ENCODE measurements around the gene CDH22. TPM values are rescaled to one million over a fixed set of nuclear protein-coding genes. Genes with fewer than 3 reads are reported as not detected.
A peak's percentile ranks its signal among the peaks of the same experiment; 100 is the strongest.

Gene CDH22
- total and polyA plus RNA-seq, 12 donors, result 0.19 to 2.9 (median 0.97) TPM; not detected in 4

DNA sequence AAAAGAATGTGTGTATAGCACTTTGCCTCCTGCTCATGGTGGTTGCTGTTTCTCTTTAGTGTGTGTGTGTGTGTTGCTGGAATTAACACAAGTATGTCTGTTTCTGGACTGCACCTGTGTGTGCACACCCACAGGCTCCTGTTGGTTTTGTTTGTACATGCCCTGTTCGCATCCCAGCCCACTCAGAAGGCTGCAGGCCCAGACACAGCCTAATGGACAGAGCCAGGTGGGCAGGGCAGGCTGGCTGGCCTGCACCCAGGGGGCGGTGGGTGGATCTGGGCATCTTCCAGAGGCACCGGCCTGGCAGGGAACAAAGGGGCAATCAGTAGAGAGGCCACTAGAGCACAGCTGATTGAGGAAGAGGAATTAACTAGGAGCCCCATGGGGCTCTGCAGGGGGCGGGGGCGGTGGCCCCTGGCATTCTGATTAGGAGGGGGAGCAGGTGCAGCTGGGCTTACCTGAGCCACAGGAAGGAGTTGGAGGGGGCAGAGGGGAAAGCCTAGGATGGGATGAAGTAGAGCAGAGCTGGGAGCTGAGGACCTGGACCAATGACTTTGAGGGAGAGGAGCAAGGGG is 168.3 kb downstream of the CDH22 start:
- intact Hi-C loops (cut with DNase I), result no loop called here
- H3K27me3 ChIP-seq, result no peaks in the 10 kb centered on the region

DNA sequence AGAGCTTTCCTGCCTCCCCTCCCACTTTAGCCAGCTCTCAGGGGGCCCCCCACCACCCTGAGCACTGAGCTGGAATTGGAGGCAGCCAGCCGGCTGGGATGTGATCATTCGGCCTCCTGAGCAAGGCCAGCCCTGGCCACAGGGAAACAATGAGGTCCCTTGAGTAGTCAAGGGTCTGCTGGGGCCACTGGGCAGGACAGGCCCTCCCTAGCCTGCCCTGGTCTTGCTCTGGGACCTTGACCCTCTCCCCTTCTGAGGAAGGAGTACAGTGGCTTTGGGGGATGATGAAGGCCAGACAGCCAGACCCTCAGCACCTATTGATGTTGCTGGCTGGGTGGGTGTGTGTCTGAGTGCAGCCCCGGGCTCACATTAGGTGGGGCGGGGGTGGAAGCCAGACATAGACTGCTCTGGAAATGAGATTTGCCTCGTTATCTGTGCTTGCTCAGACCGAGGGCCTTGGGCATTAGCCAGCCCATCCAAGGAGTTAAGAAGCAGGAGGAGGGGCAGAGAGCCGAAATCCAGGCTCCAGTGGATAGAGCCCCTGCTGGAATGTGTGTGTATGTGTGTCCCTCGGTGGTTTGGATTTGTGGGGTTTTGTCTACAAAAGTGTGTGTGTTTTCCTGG is 168.9 kb downstream of the CDH22 start:
- TF ChIP-seq, protein P1, sequence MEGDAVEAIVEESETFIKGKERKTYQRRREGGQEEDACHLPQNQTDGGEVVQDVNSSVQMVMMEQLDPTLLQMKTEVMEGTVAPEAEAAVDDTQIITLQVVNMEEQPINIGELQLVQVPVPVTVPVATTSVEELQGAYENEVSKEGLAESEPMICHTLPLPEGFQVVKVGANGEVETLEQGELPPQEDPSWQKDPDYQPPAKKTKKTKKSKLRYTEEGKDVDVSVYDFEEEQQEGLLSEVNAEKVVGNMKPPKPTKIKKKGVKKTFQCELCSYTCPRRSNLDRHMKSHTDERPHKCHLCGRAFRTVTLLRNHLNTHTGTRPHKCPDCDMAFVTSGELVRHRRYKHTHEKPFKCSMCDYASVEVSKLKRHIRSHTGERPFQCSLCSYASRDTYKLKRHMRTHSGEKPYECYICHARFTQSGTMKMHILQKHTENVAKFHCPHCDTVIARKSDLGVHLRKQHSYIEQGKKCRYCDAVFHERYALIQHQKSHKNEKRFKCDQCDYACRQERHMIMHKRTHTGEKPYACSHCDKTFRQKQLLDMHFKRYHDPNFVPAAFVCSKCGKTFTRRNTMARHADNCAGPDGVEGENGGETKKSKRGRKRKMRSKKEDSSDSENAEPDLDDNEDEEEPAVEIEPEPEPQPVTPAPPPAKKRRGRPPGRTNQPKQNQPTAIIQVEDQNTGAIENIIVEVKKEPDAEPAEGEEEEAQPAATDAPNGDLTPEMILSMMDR (IDR thresholded peaks at IDR 0.05), result no peak
- no peak for TF ChIP-seq POLR2A (IDR thresholded peaks at IDR 0.05)
- DNase-seq, result peak in 5 of 7 donors; percentile 37 to 61 (median 38)
- Histone ChIP-seq H3K27ac (no peak overlapping the region), H3K9me3 (replicated peaks in 1 of 3) (no peaks in the 10 kb centered on the region), H3K4me3 (no peak overlapping the region), H3K27me3 (no peaks in the 10 kb centered on the region), H3K4me1 (replicated peaks in 1 of 2) (peaks cover 0 to 5% of the 10 kb centered on the region in 2 donors), H3K36me3 (replicated peaks in 1 of 2) (no peaks in the 10 kb centered on the region)
- intact Hi-C loops (cut with DNase I), result no loop called here
- WGBS, 4 donors, result 23 to 56% (median 30%) methylated on average over 7 to 8 of the region's 8 CpGs

More for the DNA sequence above, 168.3 kb downstream of the CDH22 start:
- Histone ChIP-seq H3K4me3 (no peak overlapping the region), H3K36me3 (replicated peaks in 1 of 2) (no peaks in the 10 kb centered on the region), H3K9me3 (replicated peaks in 1 of 3) (no peaks in the 10 kb centered on the region), H3K27ac (no peak overlapping the region), H3K4me1 (replicated peaks in 1 of 2) (peaks cover 0 to 5% of the 10 kb centered on the region in 2 donors)
- 66 to 89% (median 70%) methylated on average over 3 to 5 of the region's 5 CpGs for WGBS, 4 donors
- TF ChIP-seq, protein P1 (IDR thresholded peaks at IDR 0.05), result no peak
- no peak for TF ChIP-seq POLR2A (IDR thresholded peaks at IDR 0.05)
- DNase-seq, result no peak

DNA sequence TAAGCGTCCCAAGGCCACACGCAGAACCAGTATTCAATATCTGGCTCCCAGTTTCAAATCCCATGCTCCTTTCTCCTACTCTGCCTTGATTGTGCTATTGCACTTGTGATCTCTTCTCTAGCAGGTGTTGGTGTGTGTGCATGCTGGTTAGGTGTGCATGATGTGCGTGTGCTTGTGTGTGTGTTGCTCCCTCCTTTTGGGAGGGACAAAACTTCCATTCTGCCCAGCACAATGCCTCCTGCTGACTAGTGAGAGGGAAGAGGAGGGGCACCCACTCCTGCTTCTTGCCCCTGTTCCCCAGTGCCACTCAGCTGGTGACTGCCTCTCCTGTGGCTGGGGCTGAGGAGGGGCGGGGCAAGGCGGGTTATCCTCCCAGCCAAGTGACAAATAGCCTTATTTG is 170.5 kb downstream of the CDH22 start:
- Histone ChIP-seq H3K4me1 (replicated peaks in 1 of 2) (peaks cover 0 to 5% of the 10 kb centered on the region in 2 donors), H3K36me3 (replicated peaks in 1 of 2) (no peaks in the 10 kb centered on the region), H3K27ac (no peak overlapping the region), H3K27me3 (no peaks in the 10 kb centered on the region), H3K9me3 (replicated peaks in 1 of 3) (no peaks in the 10 kb centered on the region), H3K4me3 (no peak overlapping the region)
- intact Hi-C loops (cut with DNase I), result no loop called here
- no peak for TF ChIP-seq POLR2A (IDR thresholded peaks at IDR 0.05)
- WGBS, 4 donors, result 63 to 87% (median 75%) methylated on average over 5 of the region's 5 CpGs
- no peak for DNase-seq

DNA sequence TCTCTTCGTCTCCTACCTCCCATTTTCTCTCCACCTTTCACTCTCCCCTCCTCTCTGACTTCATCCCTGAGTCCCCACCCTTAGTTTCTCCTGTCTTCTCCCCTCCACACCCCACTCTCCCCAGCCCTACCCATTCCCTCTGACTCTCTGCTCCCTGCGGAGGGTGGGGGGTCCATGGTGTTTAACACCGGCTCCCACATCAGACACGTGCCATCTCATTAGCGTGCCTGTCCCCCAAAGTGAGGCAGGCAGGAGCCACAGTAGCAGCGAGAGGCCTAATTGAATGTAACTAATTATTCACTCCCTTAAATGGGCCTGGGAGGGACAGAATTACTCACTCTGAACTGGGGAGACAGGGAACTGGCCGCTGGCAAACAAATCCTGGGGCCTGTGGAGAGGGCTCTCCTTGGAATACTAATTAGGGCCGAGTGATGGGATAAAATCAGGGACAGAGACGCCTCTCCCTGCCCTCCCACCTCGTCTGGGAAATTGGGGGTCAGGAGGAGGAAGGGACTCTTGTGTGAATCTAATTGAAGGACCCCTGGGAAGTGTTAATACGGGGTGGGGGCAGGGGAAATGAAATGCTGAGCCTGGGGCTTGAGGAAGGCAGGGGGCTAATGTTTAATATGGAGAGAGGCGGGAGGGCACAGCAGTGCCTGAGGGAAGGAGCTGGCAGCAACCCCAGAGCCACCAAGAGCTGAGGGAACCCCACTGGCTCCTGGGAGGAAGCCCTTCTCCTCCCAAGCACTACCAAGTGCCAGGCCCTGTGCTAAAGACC is 172.3 kb downstream of the CDH22 start:
- no peak for TF ChIP-seq POLR2A (IDR thresholded peaks at IDR 0.05)
- TF ChIP-seq, protein P1 (IDR thresholded peaks at IDR 0.05), result no peak
- 61 to 73% (median 70%) methylated on average over 12 of the region's 12 CpGs for WGBS, 4 donors
- intact Hi-C loops (cut with DNase I), result no loop called here

More for the DNA sequence above, 172.3 kb downstream of the CDH22 start:
- Histone ChIP-seq H3K36me3 (replicated peaks in 1 of 2) (no peaks in the 10 kb centered on the region), H3K4me3 (no peak overlapping the region), H3K9me3 (replicated peaks in 1 of 3) (no peaks in the 10 kb centered on the region), H3K27ac (no peak overlapping the region), H3K27me3 (no peaks in the 10 kb centered on the region), H3K4me1 (replicated peaks in 1 of 2) (peaks cover 0 to 5% of the 10 kb centered on the region in 2 donors)
- no peak for DNase-seq

All from adrenal gland (tissue), 12 donors.